GM19438 (cell line): Measurements from ENCODE around the gene SYNRG.
"Not testable (repeated sequence)": the region's sequence is repeated elsewhere in the genome, so short reads cannot be mapped to it uniquely, and the experiment has no call there.

Source experiments
- ATAC-seq: cut with Tn5 transposase; IDR thresholded peaks from one replicate; pipeline ENCODE4 v1.9.1; 2021; ENCODE audit warnings: low read depth; ENCODE audit not compliant: unreplicated experiment

The SYNRG gene, protein sequence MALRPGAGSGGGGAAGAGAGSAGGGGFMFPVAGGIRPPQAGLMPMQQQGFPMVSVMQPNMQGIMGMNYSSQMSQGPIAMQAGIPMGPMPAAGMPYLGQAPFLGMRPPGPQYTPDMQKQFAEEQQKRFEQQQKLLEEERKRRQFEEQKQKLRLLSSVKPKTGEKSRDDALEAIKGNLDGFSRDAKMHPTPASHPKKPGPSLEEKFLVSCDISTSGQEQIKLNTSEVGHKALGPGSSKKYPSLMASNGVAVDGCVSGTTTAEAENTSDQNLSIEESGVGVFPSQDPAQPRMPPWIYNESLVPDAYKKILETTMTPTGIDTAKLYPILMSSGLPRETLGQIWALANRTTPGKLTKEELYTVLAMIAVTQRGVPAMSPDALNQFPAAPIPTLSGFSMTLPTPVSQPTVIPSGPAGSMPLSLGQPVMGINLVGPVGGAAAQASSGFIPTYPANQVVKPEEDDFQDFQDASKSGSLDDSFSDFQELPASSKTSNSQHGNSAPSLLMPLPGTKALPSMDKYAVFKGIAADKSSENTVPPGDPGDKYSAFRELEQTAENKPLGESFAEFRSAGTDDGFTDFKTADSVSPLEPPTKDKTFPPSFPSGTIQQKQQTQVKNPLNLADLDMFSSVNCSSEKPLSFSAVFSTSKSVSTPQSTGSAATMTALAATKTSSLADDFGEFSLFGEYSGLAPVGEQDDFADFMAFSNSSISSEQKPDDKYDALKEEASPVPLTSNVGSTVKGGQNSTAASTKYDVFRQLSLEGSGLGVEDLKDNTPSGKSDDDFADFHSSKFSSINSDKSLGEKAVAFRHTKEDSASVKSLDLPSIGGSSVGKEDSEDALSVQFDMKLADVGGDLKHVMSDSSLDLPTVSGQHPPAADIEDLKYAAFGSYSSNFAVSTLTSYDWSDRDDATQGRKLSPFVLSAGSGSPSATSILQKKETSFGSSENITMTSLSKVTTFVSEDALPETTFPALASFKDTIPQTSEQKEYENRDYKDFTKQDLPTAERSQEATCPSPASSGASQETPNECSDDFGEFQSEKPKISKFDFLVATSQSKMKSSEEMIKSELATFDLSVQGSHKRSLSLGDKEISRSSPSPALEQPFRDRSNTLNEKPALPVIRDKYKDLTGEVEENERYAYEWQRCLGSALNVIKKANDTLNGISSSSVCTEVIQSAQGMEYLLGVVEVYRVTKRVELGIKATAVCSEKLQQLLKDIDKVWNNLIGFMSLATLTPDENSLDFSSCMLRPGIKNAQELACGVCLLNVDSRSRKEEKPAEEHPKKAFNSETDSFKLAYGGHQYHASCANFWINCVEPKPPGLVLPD (N-terminal part only)

DNA sequence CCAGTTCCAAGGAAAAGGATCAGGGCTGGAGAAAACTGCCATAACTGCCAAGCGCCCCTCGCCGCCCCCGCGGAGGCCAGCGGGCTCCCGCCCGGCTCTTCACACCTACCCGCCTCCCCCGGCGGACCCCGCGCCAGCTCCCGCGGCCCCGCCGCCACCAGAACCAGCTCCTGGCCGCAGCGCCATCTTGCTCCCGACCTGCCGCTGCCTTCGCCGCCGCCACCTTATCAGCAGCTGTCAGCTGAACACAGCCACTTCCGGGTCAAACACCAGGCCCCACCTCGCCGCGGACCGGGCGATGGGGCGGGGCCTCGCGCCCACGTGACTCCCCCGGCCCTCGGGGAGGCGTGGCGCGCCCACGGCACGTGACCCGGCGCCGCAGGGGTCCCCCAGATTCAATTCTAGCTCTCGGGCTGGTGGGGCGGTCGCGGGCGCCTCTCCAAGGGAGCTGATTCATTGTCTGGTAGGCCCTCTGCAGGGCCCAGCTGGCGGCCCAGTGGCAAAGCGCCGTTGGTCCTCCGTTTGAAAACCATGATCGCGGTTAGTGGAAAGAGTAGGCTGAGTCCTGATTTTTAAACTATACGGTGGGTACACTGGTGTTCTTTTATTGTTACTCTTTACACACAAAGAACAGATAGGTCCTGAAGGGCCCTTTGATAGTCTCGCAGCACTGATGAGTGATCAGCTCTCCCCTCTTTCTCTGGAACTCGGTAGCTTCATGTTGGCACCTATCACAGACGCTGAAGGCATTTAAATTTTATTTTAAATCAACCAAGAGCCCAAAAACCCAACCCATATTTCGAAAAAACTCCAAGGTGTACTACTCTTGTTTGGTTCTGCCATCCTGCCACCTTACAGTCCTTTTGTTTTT lies at the start of gene SYNRG:
SYNRG (minus strand) TSS at position 249 of the 871 bp plus-strand sequence; CDS start at position 186, 63 bp downstream.
- peak; percentile 76 for ATAC-seq

DNA sequence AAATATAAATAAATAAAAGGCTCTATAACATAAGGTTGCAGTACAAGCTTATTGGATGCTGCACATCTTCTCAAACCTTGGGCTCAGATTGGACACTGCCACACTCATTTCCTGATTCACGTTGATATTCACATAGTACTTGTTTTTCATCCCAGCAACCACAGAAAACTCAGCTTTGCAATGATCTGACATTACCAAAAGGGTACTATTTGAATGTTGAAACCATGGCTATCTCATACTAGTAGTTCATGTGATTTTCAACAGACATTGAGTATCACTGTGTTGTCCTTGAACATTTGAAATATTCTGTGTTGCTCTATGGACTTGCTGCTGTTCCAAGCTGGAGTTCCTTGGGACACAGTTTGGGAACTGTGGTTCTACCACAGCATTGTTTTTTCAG lies 48.0 kb upstream of the SYNRG start:
- ATAC-seq = no peak

DNA sequence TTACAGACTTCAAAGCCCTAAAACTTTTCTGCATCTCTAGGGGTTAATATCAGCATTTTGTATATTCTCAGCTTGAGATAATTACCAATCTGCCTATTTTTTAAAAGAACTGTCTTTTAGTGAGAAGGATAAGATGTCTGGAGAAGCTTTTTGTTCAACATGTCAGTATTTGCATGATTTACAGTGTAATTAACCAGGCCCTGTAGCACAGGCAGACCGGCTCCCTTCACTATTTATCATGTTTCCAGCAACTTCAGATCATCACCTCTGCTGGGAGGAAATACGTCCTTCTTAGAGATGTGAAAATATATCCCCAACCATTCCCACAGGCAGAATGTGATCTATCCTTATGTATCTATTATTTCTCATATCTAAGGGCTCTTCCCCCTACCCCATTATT lies 42.6 kb upstream of the SYNRG start:
- ATAC-seq = no peak

DNA sequence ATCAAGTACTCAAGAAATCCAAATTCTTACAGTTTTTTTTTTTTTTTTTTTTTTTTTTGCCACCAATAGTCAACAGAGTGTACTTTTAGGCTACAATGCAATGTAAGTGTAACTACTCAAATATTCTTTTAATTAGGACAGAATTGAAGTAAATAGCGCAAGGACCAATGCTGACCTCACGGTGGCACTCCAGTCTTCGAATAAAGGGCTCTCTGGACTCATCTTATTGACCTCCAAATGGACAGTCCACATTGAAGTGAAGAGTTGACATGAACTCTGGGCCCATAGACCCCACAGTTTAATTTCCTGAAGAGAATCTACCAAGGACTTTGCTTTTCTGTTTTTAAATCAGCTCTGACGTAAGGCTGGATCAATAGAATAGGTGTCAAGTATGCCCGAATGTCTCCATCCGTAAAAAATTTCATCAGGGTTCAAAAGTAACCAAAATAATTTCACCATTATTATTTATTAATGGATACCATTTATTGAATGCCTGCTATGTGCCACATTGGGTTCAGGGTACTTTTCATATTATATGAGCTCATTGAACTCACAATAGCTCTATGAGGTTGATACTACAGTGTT lies 41.3 kb upstream of the SYNRG start:
- ATAC-seq = no peak

DNA sequence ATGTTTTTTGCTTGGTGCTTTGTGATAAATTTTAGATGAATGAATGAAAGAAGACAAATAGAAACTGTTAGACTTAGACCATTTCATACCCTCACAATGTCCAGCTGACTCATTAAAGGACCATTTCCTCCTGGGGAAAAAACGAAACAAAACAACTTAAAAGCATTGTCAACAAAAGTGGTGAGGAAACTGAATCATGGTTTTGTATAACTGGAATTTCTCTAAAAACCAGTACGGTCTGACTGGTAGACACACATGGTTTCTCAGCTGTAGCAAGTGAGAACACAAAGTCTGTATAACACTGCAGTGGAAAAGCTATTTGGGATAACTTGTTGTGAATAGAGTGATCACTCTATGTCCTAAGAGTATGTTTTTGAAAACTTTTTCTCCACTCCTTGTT lies 39.3 kb upstream of the SYNRG start:
- ATAC-seq = no peak

DNA sequence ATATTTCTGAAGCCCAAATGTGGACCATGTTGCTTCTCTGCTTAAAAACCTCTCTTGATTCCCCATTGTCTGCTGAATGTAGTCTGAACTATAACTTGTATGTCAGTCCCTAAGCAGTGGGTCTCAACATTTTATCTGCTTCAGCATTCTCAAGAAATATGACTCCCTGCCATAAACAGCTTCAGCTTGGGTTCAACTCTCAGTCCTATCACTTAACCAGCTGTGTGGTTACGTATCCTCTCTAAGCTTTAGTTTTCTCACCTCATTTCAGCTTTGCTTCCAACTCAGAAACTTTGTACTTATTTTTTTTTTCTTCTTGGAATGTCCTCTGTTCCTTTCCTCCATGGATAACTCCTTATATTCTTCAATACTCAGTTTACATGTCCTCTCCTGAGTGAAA lies 38.6 kb upstream of the SYNRG start:
- no peak for ATAC-seq

DNA sequence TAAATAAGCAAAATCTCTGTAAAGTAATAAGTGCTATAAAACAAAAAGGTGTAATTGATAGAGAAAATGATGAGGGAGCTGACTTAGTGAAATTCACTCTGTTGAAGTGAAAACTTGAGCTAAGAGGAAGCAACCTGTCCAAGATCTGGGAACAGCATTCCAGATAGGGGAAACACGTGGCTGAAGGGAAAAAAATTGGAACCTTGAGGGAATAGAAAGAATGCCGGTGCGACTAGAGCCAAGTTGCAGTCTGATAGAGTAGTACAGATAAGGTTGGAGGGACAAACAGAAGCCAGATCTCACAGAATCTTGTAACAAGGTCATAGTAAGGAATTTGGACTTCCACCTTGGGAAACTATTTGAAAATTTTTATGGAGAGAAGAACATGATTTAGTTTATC lies 34.7 kb upstream of the SYNRG start:
- no peak for ATAC-seq

DNA sequence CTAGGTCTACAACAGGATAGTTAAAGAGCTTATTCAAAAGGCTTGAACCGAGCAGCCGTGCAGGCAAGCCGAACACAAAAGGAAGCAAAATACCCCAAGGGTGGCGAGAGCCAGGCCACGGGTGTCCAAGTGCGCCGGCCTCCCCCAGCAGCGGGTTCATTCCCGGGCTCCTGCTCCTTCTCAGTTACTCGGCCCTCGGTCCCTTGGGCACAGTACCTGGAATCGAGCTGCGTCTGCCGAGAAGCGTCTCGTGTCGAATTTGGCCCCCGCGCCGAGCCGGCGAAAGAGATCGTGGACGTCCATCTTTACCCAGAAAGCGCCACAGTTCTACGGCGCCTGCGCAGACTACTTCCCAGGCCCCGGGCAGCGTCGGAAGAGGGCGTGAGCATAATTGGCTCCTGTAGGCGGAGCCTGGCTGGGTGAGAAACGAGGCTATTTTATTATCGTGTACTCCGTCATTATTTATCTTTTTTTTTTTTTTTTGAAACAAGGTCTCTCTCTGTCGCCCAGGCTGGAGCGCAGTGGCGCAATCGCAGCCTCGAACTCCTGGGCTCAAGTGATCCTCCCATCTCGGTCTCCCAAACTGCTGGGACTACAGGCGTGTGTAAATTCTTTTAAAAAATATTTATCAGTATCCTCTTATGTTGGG lies 34.0 kb upstream of the SYNRG start, which contains the start of gene DDX52:
DDX52 (minus strand) TSS at position 329 of the 649 bp plus-strand sequence; CDS start at position 303, 26 bp downstream.
- peak; percentile 65 for ATAC-seq

DNA sequence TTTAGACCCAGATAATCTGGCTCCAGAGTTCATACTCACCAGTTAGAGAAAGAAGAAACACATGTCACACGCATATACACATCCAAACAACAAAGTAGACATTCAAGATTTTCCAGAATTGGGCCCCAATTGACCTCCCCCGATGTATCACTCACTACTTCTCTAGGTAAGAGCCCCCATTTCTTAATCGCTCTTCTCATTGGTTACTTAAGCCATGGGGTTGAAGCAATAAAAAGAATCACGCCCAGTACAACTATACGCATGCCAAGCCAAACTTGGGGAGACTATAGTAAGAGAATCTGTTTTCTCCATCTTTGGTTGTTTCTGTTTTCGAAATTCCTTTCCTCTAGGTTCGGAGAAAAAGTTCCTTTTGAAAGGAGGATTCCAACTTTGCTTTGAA lies 33.5 kb upstream of the SYNRG start:
- no peak for ATAC-seq

DNA sequence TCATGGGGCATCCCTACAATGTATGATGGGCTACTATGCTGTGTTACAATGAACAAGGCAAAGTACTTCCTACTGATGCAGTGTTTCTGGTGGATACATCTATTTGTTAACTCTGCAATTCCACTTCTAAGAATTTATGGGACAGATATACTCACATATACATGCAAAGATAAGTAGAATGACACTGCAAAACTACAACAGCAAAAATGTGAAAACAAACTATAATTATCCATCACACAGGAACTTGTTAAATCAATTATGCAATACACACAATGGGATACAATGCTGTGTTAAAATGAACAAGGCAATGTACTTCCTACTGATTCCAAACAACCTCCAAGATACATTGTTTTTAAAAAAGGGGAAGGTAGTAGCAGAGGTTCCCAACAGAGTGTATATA lies 30.8 kb upstream of the SYNRG start:
- ATAC-seq = no peak

DNA sequence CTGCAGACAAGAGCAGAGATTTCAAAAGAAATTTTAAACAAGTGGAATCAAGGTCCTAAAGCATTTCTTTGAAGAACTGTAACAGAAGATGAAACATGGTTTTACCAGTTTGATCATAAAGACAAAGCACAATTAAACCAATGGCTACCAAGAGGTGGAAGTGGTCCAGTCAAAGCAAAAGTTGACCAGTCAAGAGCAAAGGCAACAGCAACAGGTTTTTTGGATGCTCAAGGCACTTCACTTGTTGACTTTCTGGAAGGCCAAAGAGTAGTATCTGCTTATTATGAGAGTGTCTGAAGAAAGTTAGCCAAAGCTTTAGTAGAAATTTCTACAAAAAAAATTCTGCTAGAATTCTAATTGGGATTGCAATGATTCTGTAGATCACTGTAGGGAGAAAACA lies 28.7 kb upstream of the SYNRG start:
- no peak for ATAC-seq

DNA sequence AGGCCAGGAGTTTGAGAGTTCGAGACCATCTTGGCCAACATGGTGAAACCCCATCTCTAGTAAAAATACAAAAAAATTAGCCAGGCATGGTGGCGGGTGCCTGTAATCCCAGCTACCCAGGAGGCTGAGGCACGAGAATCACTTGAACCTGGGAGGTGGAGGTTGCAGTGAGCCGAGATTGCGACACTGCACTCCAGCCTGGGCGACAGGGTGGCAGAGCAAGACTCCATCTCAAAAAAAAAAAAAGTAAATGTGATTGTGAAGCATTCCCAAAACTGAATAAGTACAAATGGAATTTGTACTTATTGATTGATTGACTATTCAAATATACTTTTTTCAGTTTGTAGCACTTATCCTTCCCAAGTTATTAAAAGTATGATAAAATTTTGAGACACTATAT lies 7.2 kb upstream of the SYNRG start:
- not testable (repeated sequence) for ATAC-seq

DNA sequence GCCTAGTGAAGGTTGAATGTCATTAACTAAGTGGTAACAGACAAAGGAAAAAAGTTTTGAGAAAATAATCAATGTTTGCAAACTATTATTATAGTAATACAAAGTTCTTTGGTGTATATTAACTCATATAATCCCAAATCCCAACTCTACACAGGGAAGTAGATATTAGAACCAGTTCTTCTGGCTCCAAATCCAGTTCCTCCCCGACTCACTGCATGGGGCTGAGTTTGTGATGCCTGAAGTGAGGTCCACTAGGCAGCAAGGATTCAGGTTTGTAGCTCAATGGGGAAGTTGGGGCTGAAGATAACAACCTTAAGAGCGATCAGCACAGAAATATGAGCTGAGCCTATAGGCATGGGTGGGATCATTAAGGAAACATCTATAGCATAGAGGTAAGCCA lies 5.6 kb upstream of the SYNRG start:
- ATAC-seq = no peak

DNA sequence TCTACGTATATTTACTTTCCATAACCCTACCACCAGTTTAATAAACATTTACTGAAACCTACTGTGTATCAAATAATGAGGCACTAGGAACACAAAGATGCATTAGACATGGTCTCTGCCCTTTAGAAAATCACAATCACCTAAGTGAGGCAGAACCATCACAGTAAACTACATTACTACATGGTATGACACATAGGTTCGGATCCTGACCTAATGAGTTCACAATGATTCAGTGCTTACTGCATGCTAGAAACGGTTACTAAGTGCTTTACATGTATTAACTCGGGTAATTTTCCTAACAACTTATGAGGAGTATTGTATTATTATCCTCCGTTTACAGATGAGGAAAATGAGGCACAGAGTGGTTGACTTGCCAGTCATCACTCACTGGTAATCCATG lies 5.2 kb upstream of the SYNRG start:
- no peak for ATAC-seq

DNA sequence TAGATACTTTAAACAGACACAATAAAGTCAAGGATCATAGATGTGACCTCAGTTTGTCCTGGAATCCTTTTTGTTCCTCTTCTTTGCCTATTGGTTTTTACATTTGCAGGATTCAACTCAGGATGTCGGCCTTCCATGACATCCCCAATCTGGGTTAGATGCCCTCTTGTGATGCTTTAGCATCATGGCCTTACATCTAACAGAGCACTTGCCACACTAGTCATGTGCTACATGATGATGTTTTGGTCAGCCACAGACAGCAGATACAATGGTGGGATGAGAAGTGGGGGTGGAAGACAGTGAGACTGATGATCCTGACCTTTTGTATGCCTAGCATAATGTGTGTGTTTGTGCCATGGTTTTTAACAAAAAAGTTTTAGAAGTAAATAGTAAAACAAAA lies 1.8 kb upstream of the SYNRG start:
- no peak for ATAC-seq

DNA sequence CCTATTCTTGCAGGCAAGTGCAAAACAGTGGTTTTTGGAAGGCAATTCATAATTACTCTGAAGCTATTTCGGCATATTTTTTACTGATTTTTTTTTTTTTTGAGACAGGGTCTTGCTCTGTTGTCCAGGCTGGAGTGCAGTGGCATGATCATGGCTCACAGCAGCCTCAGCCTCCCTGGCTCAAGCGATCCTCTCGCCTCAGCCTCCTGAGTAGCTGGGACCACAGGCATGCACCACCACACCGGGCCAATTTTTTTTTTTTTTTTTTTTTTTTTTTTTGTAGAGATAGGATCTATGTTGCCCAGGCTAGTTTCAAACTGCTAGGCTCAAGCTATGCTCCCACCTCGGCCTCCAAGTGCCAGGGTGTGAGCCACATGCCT lies 813 bp upstream of the SYNRG start:
- not testable (repeated sequence) for ATAC-seq

DNA sequence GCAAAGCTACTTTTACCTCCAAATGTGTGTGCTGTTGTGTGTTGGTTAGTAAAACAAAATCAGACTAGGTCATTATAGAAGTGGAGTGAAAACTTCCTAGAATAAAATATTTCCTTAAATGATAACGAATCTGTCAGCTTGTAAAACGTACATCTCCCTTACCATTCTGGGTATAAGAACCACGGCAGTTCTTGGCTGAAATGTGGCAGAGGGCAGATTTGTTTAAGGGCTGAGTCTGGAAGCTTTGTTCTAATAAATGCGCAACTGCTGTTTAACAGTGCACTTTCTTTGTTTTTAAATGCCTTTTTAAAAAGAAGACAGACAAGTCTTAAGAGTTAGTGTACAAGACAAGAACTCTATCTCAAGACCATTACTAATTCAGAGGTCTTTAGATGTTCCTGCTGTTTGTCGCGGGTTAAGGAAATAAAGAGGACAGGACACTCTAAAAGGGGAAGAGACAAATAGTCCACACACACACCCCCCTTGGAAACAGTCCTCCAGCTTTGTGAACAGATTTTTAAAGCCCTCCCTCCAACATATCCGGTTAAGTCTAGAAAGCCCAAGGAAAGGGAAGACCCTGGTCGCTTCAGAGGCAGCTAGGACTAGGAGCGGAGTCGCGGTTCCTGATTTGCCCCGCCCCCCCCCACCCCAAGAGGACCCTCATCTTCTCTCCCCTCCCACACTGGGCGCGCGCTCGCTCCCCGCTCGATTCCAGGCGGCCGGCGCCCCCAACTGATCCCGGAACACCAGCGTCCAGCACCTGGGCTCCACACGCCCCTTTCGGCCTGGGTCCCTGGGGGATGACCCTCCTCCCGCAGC lies 658 bp downstream of the SYNRG start:
- ATAC-seq = peak; percentile 15
